T-helper 1 cell (primary cell): Measurements from ENCODE around the gene GNG12.
"Not testable (repeated sequence)": the region's sequence is repeated elsewhere in the genome, so short reads cannot be mapped to it uniquely, and the experiment has no call there.

Experiments used
- DNase-seq, 5 donors: peaks; one replicate each; pipeline ENCODE4 v3.0.0-alpha.2; 2012 to 2020

GNG12 gene

GRCh38 chr1:67677408-67677807 lies 155.9 kb downstream of the GNG12 start:
- no peak for DNase-seq

- DNase-seq, result no peak
Observed at GRCh38 chr1:67676946-67677345, 156.3 kb downstream of the GNG12 start.

GRCh38 chr1:67676287-67676686 lies 157.0 kb downstream of the GNG12 start:
- no peak for DNase-seq

- DNase-seq, result no peak
Observed at GRCh38 chr1:67675800-67676199, 157.5 kb downstream of the GNG12 start.

GRCh38 chr1:67674260-67675011 lies 158.8 kb downstream of the GNG12 start:
- DNase-seq, result peak in 4 of 5 donors; percentile 6 to 85 (median 17)

- DNase-seq, result no peak
Observed at GRCh38 chr1:67673468-67674201, 159.6 kb downstream of the GNG12 start.

- no peak for DNase-seq
Observed at GRCh38 chr1:67672260-67672803, 160.9 kb downstream of the GNG12 start.

GRCh38 chr1:67668660-67669059 lies 164.6 kb downstream of the GNG12 start:
- no peak for DNase-seq

- no peak for DNase-seq
Observed at GRCh38 chr1:67666636-67667035, 166.6 kb downstream of the GNG12 start.

GRCh38 chr1:67665307-67665706 lies 168.0 kb downstream of the GNG12 start:
- not testable (repeated sequence) for DNase-seq

GRCh38 chr1:67664048-67664447 lies 169.2 kb downstream of the GNG12 start:
- no peak for DNase-seq

- no peak for DNase-seq
Observed at GRCh38 chr1:67662884-67663283, 170.4 kb downstream of the GNG12 start.

GRCh38 chr1:67659229-67659628 lies 174.0 kb downstream of the GNG12 start:
- DNase-seq, result no peak

- not testable (repeated sequence) for DNase-seq
Observed at GRCh38 chr1:67657152-67657551, 176.1 kb downstream of the GNG12 start.

- DNase-seq, result no peak
Observed at GRCh38 chr1:67655581-67655980, 177.7 kb downstream of the GNG12 start.

- DNase-seq, result no peak
Observed at GRCh38 chr1:67653304-67653703, 180.0 kb downstream of the GNG12 start.

- DNase-seq, result peak in 1 of 5 donors; percentile 8
Observed at GRCh38 chr1:67652800-67653199, 180.5 kb downstream of the GNG12 start.
